Subcutaneous abdominal adipose tissue (tissue), 5 donors: ENCODE measurements around the gene MAST3.

Experiments
- H3K27ac ChIP-seq: one replicate; pipeline ENCODE4 v1.7.0; 2013; ENCODE audit warnings: low read depth, mild to moderate bottlenecking, inconsistent platforms, low read length, moderate library complexity
- H3K27me3 ChIP-seq, 5 donors: one replicate each; pipeline ENCODE4 v1.7.0; 2013; ENCODE audit warnings: low read length in 5 of 5, inconsistent platforms in 1 of 5; ENCODE audit not compliant: control insufficient read depth in 5 of 5, insufficient read depth in 4 of 5
- H3K36me3 ChIP-seq, 5 donors: one replicate each; pipeline ENCODE4 v1.7.0; 2013; ENCODE audit warnings: low read length in 5 of 5; ENCODE audit not compliant: control insufficient read depth in 5 of 5, insufficient read depth in 5 of 5
- H3K4me1 ChIP-seq, 5 donors: one replicate each; pipeline ENCODE4 v1.7.0; 2013; ENCODE audit warnings: low read length in 5 of 5, mild to moderate bottlenecking in 3 of 5, moderate library complexity in 1 of 5; ENCODE audit not compliant: control insufficient read depth in 5 of 5, insufficient read depth in 5 of 5
- H3K4me3 ChIP-seq, 5 donors: one replicate each; pipeline ENCODE4 v1.7.0; 2013; ENCODE audit warnings: low read length in 5 of 5, low read depth in 1 of 5
- H3K9ac ChIP-seq, 5 donors: one replicate each; pipeline ENCODE4 v1.7.0; 2013; ENCODE audit warnings: low read length in 5 of 5, mild to moderate bottlenecking in 4 of 5, moderate library complexity in 3 of 5
- H3K9me3 ChIP-seq, 5 donors: one replicate each; pipeline ENCODE4 v1.7.0; 2013; ENCODE audit warnings: low read length in 5 of 5; ENCODE audit not compliant: control insufficient read depth in 5 of 5
- donor health status: healthy.
- donor health status: healthy.
- donor health status: healthy.
- donor health status: healthy.
- donor health status: healthy.

MAST3 gene

DNA sequence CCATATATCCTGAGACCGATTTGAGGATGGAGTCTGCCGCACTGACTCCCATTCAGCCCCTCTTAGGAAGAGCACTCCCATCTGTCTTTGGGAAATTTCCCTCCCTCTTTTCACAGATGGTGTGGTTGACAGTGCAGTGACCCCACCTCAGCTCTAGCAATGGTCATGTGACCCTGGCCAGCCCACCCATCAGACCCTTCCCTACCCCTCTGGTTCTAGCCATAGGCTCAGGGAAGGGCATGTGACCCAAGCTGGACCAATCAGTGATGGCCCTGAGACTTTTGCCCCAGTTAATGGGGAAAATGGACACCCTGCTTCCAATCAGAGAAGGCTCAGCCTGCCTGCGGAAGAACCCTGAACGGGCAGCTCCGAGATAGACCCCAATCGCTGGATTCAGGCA, 37.1 kb upstream of the MAST3 start:
- H3K27ac ChIP-seq, result no peak overlapping the region
- H3K27me3 ChIP-seq, result no peaks in the 10 kb centered on the region
- H3K9ac ChIP-seq, result no peak overlapping the region
- H3K9me3 ChIP-seq, result no peaks in the 10 kb centered on the region
- H3K4me1 ChIP-seq, result peaks cover 0 to 13% (median 13%) of the 10 kb centered on the region in 5 donors
- no peaks in the 10 kb centered on the region for H3K36me3 ChIP-seq
- H3K4me3 ChIP-seq, result no peak overlapping the region

- H3K4me3 ChIP-seq, result no peak overlapping the region
- H3K9ac ChIP-seq, result no peak overlapping the region
- H3K4me1 ChIP-seq, result peaks cover 0 to 13% (median 13%) of the 10 kb centered on the region in 5 donors
- no peaks in the 10 kb centered on the region for H3K9me3 ChIP-seq
- no peak overlapping the region for H3K27ac ChIP-seq
- H3K27me3 ChIP-seq, result peaks cover 0 to 2% (median 0%) of the 10 kb centered on the region in 5 donors
- no peaks in the 10 kb centered on the region for H3K36me3 ChIP-seq
These were observed 35.5 kb upstream of the MAST3 start for GRCh38 chr19:18062028-18062427.

DNA sequence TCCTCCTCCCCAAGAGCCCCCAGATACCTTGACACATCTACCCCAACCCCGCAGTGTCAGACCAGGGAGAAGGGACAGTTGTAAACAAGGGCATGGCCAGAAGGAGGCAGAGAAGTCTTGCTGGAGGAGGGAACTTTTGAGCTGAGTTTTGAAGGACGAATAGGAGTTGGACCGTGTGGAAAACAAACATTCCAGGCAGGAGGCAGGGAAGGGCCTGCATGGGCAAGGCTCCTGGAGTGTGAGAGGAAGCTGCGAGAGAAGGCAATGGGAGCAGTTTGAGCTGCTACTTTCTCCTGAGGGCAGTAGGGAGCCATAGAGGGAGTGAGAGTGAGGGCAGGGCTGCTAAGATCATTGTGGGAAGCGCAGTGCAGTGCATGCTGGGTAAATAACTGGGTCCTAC, 34.1 kb upstream of the MAST3 start:
- Histone ChIP-seq H3K9ac (no peak overlapping the region), H3K4me1 (peaks cover 0 to 3% (median 3%) of the 10 kb centered on the region in 5 donors), H3K9me3 (no peaks in the 10 kb centered on the region), H3K4me3 (no peak overlapping the region), H3K27me3 (peaks cover 0 to 2% (median 0%) of the 10 kb centered on the region in 5 donors), H3K36me3 (no peaks in the 10 kb centered on the region), H3K27ac (no peak overlapping the region)

- Histone ChIP-seq H3K4me1 (no peaks in the 10 kb centered on the region), H3K4me3 (no peak overlapping the region), H3K27me3 (peaks cover 0 to 4% (median 2%) of the 10 kb centered on the region in 5 donors), H3K27ac (no peak overlapping the region), H3K9ac (no peak overlapping the region), H3K36me3 (peaks cover 0 to under 1% (median 0%) of the 10 kb centered on the region in 5 donors), H3K9me3 (no peaks in the 10 kb centered on the region)
These were observed 32.4 kb upstream of the MAST3 start for GRCh38 chr19:18065173-18065495.

DNA sequence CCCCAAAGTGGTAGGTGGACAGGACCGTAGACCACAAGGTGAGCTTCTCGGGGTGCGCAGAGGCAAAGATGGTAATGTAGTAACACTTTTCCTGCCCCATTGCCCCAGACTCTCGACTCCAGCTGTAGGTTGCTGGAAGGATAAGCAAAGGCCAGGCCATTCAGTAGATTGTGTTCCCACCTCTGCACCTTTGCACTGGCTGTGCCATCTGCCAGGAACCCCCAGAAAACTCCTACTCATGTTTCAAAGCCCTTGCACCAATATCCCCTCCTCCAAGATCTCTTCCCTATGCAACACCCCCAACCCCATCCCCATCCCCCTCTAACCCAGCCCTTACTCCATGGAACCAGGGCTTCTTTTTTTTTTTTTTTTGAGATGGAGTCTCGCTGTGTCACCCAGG, 29.2 kb upstream of the MAST3 start:
- peaks cover 0 to 7% (median 0%) of the 10 kb centered on the region in 5 donors for H3K36me3 ChIP-seq
- H3K27ac ChIP-seq, result no peak overlapping the region
- H3K9ac ChIP-seq, result no peak overlapping the region
- no peaks in the 10 kb centered on the region for H3K4me1 ChIP-seq
- H3K9me3 ChIP-seq, result no peaks in the 10 kb centered on the region
- H3K4me3 ChIP-seq, result no peak overlapping the region
- H3K27me3 ChIP-seq, result peaks cover 2 to 12% (median 6%) of the 10 kb centered on the region in 5 donors

DNA sequence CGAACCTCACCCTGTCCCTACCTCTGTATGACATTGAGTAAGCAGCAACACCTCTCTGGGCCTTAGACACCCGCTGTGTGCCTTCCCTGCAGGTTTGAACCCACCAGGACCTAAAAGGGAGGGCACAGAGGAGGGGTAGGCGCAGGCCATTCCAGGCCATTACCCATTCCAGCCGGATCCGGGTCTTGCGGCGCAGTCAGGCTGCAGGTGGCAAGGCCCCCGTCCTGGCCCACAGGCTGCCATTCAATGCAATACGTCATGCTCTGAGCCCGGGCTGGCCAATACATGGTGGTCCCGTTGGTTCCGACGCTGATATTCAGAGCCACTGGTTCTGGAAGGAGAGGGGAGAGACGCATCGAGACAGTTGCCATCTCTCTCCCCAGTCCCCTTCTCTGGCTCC, 28.2 kb upstream of the MAST3 start:
- Histone ChIP-seq H3K9me3 (no peaks in the 10 kb centered on the region), H3K4me1 (no peaks in the 10 kb centered on the region), H3K4me3 (no peak overlapping the region), H3K36me3 (peaks cover 0 to 7% (median 0%) of the 10 kb centered on the region in 5 donors), H3K27ac (no peak overlapping the region), H3K9ac (no peak overlapping the region), H3K27me3 (peaks cover 2 to 12% (median 6%) of the 10 kb centered on the region in 5 donors)

DNA sequence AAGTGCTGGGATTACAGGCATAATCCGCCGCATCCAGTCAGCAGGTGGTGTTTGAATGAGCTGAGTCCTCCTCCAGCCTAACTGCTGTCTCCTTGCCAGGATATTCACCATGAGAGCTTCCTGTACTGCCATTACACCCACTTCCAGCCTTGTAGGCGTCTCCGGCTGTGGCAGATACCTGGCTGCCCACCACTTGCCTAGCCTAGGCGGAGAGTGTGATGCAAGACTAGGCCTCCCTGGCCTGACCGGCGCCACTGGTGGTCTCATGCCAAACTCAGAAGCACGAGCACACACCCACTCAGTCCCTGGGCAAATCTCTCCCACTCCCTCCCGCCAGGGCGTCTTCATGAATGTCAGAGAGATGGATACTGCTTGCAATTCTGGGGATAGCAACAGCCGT, 27.4 kb upstream of the MAST3 start:
- Histone ChIP-seq H3K9ac (no peak overlapping the region), H3K9me3 (no peaks in the 10 kb centered on the region), H3K27ac (no peak overlapping the region), H3K4me1 (no peaks in the 10 kb centered on the region), H3K4me3 (no peak overlapping the region), H3K27me3 (peaks cover 2 to 12% (median 6%) of the 10 kb centered on the region in 5 donors), H3K36me3 (peaks cover 0 to 7% (median 0%) of the 10 kb centered on the region in 5 donors)

GRCh38 chr19:18072335-18072734, 25.2 kb upstream of the MAST3 start:
- no peaks in the 10 kb centered on the region for H3K4me1 ChIP-seq
- peaks cover 0 to 7% (median 0%) of the 10 kb centered on the region in 5 donors for H3K36me3 ChIP-seq
- no peak overlapping the region for H3K9ac ChIP-seq
- no peaks in the 10 kb centered on the region for H3K9me3 ChIP-seq
- no peak overlapping the region for H3K4me3 ChIP-seq
- H3K27ac ChIP-seq, result no peak overlapping the region
- peaks cover 0 to 12% (median 6%) of the 10 kb centered on the region in 5 donors for H3K27me3 ChIP-seq

GRCh38 chr19:18073197-18073596, 24.4 kb upstream of the MAST3 start:
- Histone ChIP-seq H3K4me1 (no peaks in the 10 kb centered on the region), H3K27ac (no peak overlapping the region), H3K27me3 (peaks cover 0 to 12% (median 6%) of the 10 kb centered on the region in 5 donors), H3K9me3 (no peaks in the 10 kb centered on the region), H3K4me3 (no peak overlapping the region), H3K9ac (peak overlapping the region in 1 of 5 donors; percentile 11), H3K36me3 (peaks cover 0 to 7% (median 0%) of the 10 kb centered on the region in 5 donors)

DNA sequence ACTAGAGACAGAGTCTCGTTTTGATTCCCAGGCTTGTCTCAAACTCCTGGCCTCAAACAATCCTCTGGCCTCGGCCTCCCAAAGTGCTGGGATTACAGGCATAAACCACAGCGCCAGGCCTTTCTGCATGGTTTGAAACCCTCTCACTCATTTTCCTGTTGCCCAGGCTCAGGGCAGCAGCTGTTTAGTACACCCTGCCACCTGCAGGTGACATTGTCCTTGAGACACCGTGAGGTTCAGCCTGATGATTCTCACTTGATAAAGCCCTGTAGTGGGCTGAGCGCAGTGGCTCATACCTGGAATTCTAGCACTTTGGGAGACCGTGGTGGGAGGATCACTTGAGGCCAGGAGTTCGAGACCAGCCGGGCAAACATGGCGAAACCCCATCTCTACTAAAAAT, 23.4 kb upstream of the MAST3 start:
- Histone ChIP-seq H3K27me3 (peaks cover 0 to 12% (median 6%) of the 10 kb centered on the region in 5 donors), H3K9ac (no peak overlapping the region), H3K4me1 (no peaks in the 10 kb centered on the region), H3K27ac (no peak overlapping the region), H3K4me3 (no peak overlapping the region), H3K9me3 (no peaks in the 10 kb centered on the region), H3K36me3 (peaks cover 0 to 7% (median 0%) of the 10 kb centered on the region in 5 donors)
